ENCODE data around the gene DBNDD2. TPM values are rescaled to one million over a fixed set of nuclear protein-coding genes. Genes with fewer than 3 reads are reported as not detected.

DBNDD2 gene
- total RNA-seq, 2 experiments from 2014 or later = 13.8 to 15.5 TPM

DNA sequence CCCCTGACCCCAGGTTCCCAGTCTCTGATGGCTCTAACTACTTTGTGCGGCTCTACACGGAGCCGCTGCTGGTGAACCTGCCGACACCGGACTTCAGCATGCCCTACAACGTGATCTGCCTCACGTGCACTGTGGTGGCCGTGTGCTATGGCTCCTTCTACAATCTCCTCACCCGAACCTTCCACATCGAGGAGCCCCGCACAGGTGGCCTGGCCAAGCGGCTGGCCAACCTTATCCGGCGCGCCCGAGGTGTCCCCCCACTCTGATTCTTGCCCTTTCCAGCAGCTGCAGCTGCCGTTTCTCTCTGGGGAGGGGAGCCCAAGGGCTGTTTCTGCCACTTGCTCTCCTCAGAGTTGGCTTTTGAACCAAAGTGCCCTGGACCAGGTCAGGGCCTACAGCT, 17.5 kb downstream of the DBNDD2 start:
- intact Hi-C loops (cut with micrococcal nuclease) = no loop called here
- H3K4me1 Mint-ChIP-seq (ENCODE audit: low read depth) = no peaks in the 10 kb centered on the region
- H3K27ac Mint-ChIP-seq = no peak overlapping the region
- no peak overlapping the region for H3K4me3 Mint-ChIP-seq
- H3K36me3 Mint-ChIP-seq (ENCODE audit: low read depth) = peaks cover 32% of the 10 kb centered on the region
- DNase-seq = no peak
- TF ChIP-seq, protein P1, sequence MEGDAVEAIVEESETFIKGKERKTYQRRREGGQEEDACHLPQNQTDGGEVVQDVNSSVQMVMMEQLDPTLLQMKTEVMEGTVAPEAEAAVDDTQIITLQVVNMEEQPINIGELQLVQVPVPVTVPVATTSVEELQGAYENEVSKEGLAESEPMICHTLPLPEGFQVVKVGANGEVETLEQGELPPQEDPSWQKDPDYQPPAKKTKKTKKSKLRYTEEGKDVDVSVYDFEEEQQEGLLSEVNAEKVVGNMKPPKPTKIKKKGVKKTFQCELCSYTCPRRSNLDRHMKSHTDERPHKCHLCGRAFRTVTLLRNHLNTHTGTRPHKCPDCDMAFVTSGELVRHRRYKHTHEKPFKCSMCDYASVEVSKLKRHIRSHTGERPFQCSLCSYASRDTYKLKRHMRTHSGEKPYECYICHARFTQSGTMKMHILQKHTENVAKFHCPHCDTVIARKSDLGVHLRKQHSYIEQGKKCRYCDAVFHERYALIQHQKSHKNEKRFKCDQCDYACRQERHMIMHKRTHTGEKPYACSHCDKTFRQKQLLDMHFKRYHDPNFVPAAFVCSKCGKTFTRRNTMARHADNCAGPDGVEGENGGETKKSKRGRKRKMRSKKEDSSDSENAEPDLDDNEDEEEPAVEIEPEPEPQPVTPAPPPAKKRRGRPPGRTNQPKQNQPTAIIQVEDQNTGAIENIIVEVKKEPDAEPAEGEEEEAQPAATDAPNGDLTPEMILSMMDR (IDR thresholded peaks at IDR 0.05) = no peak
- no peaks in the 10 kb centered on the region for H3K9me3 Mint-ChIP-seq
- no peak for ATAC-seq
- ChIA-PET CTCF (no interaction called here), POLR2A (no interaction called here)
- no peaks in the 10 kb centered on the region for H3K27me3 Mint-ChIP-seq

DNA sequence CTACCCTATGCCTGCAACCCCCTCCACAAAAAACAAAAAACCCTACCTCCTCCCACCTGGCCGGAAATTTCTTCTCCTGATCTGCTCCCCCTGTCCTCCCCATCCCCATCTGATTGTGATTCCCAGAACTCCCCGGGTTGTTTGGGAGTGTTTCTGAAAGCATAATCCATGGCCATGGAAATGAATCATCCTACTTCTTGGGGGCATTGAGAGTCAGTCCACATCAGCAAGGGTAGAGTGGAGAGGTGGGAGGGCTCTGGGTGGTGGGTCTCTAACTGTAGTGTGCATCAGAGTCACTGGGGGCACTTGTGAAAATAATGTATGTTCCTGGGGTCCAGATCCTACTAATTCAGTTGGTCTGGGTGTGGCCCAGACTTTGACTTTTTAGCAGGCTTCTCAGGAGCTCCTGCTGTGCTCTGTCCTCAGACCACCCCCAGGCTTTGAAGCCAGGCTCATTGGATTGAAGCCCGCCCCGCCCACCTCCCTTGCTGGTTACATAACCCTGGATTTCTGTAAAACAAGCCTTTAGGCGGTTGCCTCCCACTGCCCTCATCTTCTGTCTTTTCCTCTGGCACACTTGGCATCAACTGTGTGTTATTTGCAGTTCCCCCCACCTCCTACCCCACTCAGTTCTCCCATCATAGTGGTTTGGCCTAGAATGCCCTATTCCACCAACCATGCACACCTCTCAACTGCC, 18.4 kb downstream of the DBNDD2 start:
- no peaks in the 10 kb centered on the region for H3K9me3 Mint-ChIP-seq
- POLR2A ChIA-PET = interaction anchor here (1.1 kb wide), 1 partner anchor 53 kb away, joined by 4 read pairs; no protein-coding TSS in a partner anchor

DNA sequence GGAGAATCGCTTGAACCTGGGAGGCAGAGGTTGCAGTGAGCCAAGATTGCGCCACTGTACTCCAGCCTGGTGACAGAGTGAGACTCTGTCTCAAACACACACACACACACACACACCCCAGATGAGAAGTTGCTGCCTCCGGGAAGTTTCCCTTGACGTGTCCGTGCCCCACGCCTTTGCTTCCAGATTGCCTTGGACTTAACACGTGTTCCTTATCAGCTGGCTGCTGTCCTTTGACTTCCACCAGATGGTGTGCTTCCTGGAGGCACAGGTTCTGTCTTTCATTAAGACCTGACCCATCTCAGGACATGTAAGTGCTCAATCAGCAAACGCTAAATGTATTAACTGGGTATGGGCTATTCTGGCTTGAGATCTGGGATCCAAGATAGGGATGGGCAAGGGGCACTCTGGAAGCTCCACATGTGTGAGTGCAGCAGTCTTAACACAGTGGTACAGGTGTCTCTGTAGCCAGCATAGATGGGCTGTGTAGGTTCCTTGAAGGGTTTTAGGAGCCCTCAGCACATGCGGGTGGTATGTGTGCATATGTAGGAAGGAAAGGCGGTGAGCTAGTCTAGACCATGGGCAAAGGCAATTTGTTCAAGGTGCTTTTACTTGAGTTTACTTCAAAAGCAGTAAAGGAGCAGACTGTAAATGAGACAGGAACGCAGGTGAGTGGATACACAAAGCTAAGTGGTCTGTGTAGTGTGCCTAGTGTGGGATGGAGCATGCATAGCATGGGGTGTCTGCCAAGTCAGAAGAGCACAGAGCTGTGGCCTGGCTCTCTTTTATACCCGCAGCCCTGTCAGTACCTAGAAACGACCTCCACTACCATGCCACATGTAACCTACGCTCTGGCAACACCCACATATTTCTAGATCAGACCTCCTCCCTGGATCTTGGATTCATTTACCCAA, 19.4 kb downstream of the DBNDD2 start:
- CTCF ChIA-PET = interaction anchor here (0.5 to 14.4 kb wide), 3 partner anchors 9 to 58 kb away, joined by 3 to 549 read pairs (median 12); partner anchors contain the start of genes SYS1 and TP53TG5
- Mint-ChIP-seq H3K27ac (no peak overlapping the region), H3K27me3 (no peaks in the 10 kb centered on the region), H3K9me3 (no peaks in the 10 kb centered on the region), H3K36me3 (ENCODE audit: low read depth) (peaks cover 24% of the 10 kb centered on the region), H3K4me3 (no peak overlapping the region), H3K4me1 (ENCODE audit: low read depth) (peaks cover 8% of the 10 kb centered on the region)
- no peak for DNase-seq
- ATAC-seq = no peak
- TF ChIP-seq, protein P1 (IDR thresholded peaks at IDR 0.05) = no peak
- POLR2A ChIA-PET = interaction anchor here (0.6 to 1.4 kb wide), 3 partner anchors 9 to 54 kb away, joined by 3 to 5 read pairs (median 4); no protein-coding TSS in a partner anchor
- intact Hi-C loops (cut with micrococcal nuclease) = no loop called here

More for the DNA sequence above, 18.4 kb downstream of the DBNDD2 start:
- DNase-seq (no peak), ATAC-seq (no peak)
- Mint-ChIP-seq H3K27ac (no peak overlapping the region), H3K4me1 (ENCODE audit: low read depth) (no peaks in the 10 kb centered on the region), H3K4me3 (no peak overlapping the region), H3K36me3 (ENCODE audit: low read depth) (peaks cover 27% of the 10 kb centered on the region), H3K27me3 (no peaks in the 10 kb centered on the region)
- TF ChIP-seq, protein P1 (IDR thresholded peaks at IDR 0.05) = no peak
- CTCF ChIA-PET = interaction anchor here (2.1 to 14.4 kb wide), 2 partner anchors 10 to 57 kb away, joined by 12 to 549 read pairs; partner anchors contain the start of genes SYS1 and TP53TG5
- intact Hi-C loops (cut with micrococcal nuclease) = no loop called here

DNA sequence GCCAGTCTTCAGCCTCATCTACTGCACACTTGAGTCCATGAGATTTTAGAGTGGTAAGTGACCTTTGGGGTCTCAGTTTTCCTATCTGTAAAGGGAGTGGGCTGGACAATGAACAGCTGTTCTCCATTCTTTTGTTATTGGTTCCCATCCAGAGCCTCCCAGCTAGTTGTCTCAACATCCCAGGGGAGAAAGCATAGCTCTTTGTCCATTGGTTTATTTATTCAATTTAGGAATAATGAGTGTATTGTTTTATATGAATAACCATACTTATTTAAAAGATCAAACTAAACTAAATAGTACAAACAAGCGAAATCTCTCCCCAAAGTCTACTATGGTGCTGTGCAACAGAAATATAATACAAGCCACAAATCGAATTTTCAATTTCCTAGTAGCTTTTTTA, 21.5 kb downstream of the DBNDD2 start:
- TF ChIP-seq, protein P1 (IDR thresholded peaks at IDR 0.05) = no peak

More for the DNA sequence above, 21.5 kb downstream of the DBNDD2 start:
- intact Hi-C loops (cut with micrococcal nuclease) = no loop called here
- DNase-seq = no peak
- ATAC-seq = no peak
- Mint-ChIP-seq H3K27ac (no peak overlapping the region), H3K4me1 (ENCODE audit: low read depth) (peaks cover 11% of the 10 kb centered on the region), H3K36me3 (ENCODE audit: low read depth) (peaks cover 22% of the 10 kb centered on the region), H3K4me3 (no peak overlapping the region), H3K9me3 (no peaks in the 10 kb centered on the region), H3K27me3 (no peaks in the 10 kb centered on the region)
- POLR2A ChIA-PET = interaction anchor here (0.6 to 1.3 kb wide), 4 partner anchors 11 to 135 kb away, joined by 3 to 4 read pairs (median 3); no protein-coding TSS in a partner anchor
- CTCF ChIA-PET = interaction anchor here (1.0 to 14.4 kb wide), 2 partner anchors 60 to 136 kb away, joined by 3 to 549 read pairs; partner anchors contain the start of genes SYS1 and TP53TG5

Data from activated CD8-positive, alpha-beta T cell treated with anti-CD3 and anti-CD28 coated beads for 36 hours (primary cell).